ENCODE data around the gene ADAMTSL3. TPM values are rescaled to one million over a fixed set of nuclear protein-coding genes. Genes with fewer than 3 reads are reported as not detected.

ADAMTSL3 gene
- total and polyA plus RNA-seq, 2 of the 4 experiments (the other 2 are of a cell fraction) = under 0.01 to 0.02 TPM

GRCh38 chr15:83732196-83732595, 78.3 kb downstream of the ADAMTSL3 start:
- in situ Hi-C loops (cut with MboI; ENCODE audit: low sequenced_read_pairs) (loop anchor here (10.0 kb wide), 1 partner anchor 293 kb away; no protein-coding TSS in a partner anchor), dilution Hi-C loops (cut with HindIII; ENCODE audit: low sequenced_read_pairs, unreplicated experiment) (no loop called here)
- WGBS, 2 experiments (ENCODE audit: extremely low coverage in 2 of 2, insufficient read length in 1 of 2) = no CpG with 5 or more reads among the region's 1 CpG

More at GRCh38 chr15:83732196-83732595, 78.3 kb downstream of the ADAMTSL3 start:
- Histone ChIP-seq H3K14ac (replicated peaks; ENCODE audit: low read depth, low read length) (no peak overlapping the region), H3K27me3 (ENCODE audit: control insufficient read depth, insufficient read depth, low read length) (no peaks in the 10 kb centered on the region), H3K18ac (ENCODE audit: low read depth, low read length) (no peak overlapping the region), H2AK5ac (ENCODE audit: low read depth, low read length) (no peak overlapping the region), H3K9me1 (ENCODE audit: insufficient read depth, low read length) (no peaks in the 10 kb centered on the region), H2BK5ac (ENCODE audit: low read depth, low read length, poor library complexity, severe bottlenecking) (no peak overlapping the region), H2AFZ (replicated peaks; ENCODE audit: low read length, poor library complexity) (no peak overlapping the region), H3K4me3 (ENCODE audit: insufficient read depth, low read depth, low read length) (no peak overlapping the region), H2AK9ac (replicated peaks; ENCODE audit: low read depth, low read length, poor library complexity) (no peak overlapping the region), H2BK20ac (ENCODE audit: low read depth, low read length) (no peak overlapping the region), H4K20me1 (ENCODE audit: insufficient read depth, low read length) (no peaks in the 10 kb centered on the region), H2BK15ac (ENCODE audit: low read depth, low read length) (no peak overlapping the region), H3K9ac (ENCODE audit: low read depth, low read length) (no peak overlapping the region), H3K56ac (ENCODE audit: extremely low read depth, insufficient read depth, low read length) (no peak overlapping the region), H2BK120ac (ENCODE audit: low read depth, low read length) (no peak overlapping the region), H3K4me2 (ENCODE audit: low read depth, low read length) (no peak overlapping the region), H3K36me3 (ENCODE audit: control insufficient read depth, insufficient read depth, low read length) (no peaks in the 10 kb centered on the region), H3K4me1 (ENCODE audit: control insufficient read depth, insufficient read depth, low read length) (no peaks in the 10 kb centered on the region), H3K79me1 (ENCODE audit: low read depth in 1 of 2, low read length in 2 of 2) (no peaks in the 10 kb centered on the region), H3K4ac (ENCODE audit: low read depth, low read length) (no peak overlapping the region), H4K91ac (ENCODE audit: insufficient read depth, low read depth, low read length) (no peak overlapping the region), H3K27ac (ENCODE audit: insufficient read depth, low read length) (no peak overlapping the region), H4K8ac (ENCODE audit: low read depth in 2 of 2, low read length in 2 of 2) (no peak overlapping the region), H3K9me3 (ENCODE audit: control insufficient read depth, insufficient read depth, low read length) (no peaks in the 10 kb centered on the region), H4K5ac (ENCODE audit: low read depth, low read length) (no peak overlapping the region), H3K23ac (ENCODE audit: low read depth, low read length) (no peak overlapping the region)
- ATAC-seq (ENCODE audit: low read depth) (no peak), DNase-seq (no peak)
- TF ChIP-seq RAD21 (IDR thresholded peaks at IDR 0.05; ENCODE audit: low read length) = no peak
- TF ChIP-seq SMC3 (IDR thresholded peaks at IDR 0.05; ENCODE audit: low read depth, low read length) = no peak
- no peak for TF ChIP-seq USF2 (IDR thresholded peaks at IDR 0.05; ENCODE audit: low read depth, low read length)
- no peak for TF ChIP-seq MXI1 (IDR thresholded peaks at IDR 0.05; ENCODE audit: borderline replicate concordance, low read depth, low read length)
- TF ChIP-seq CTCF (conservative IDR thresholded peaks at IDR 0.05; ENCODE audit: low read depth, low read length) = no peak
- no peak for TF ChIP-seq BHLHE40 (IDR thresholded peaks at IDR 0.05; ENCODE audit: low read depth, low read length)
- TF ChIP-seq NFE2L2 (IDR thresholded peaks at IDR 0.05; ENCODE audit: low read depth, low read length) = no peak
- no peak for TF ChIP-seq RFX5 (IDR thresholded peaks at IDR 0.05; ENCODE audit: low read depth, low read length)
- no TSS peak for BruUV-seq (replicated peaks)
- CTCF ChIA-PET = no interaction called here
- intact Hi-C loops (cut with micrococcal nuclease) = no loop called here
- POLR2A ChIA-PET (ENCODE audit: unreplicated experiment) = no interaction called here
